ENCODE results near the gene SFRP2.

- no peak for TF ChIP-seq CTCF (conservative IDR thresholded peaks at IDR 0.05)
- TF ChIP-seq ZFX (IDR thresholded peaks at IDR 0.05), result no peak
These were observed 40.5 kb downstream of the SFRP2 start for GRCh38 chr4:153748378-153748777.
